Keratinocyte (primary cell): ENCODE data around the gene TTC38.

Experiments used
- CTCF ChIP-seq, 3 experiments: IDR thresholded peaks in 1 of 3; conservative IDR thresholded peaks in 1 of 3; optimal IDR thresholded peaks in 1 of 3; 2 replicates in 2 of 3; 3 replicates in 1 of 3; pipeline versions ENCODE3 to v1.5.1; 2011; ENCODE audit warnings: low read length in 3 of 3, mild to moderate bottlenecking in 3 of 3, moderate library complexity in 2 of 3, control low read depth in 1 of 3, inconsistent platforms in 1 of 3; ENCODE audit not compliant: insufficient read depth in 2 of 3; ENCODE audit errors: extremely low read depth in 1 of 3
- EZH2 ChIP-seq: IDR thresholded peaks from one replicate; pipeline ENCODE4 v1.6.1; 2012; ENCODE audit warnings: inconsistent platforms, mild to moderate bottlenecking, low read length, moderate library complexity

GRCh38 chr22:46240073-46240472 lies 27.7 kb upstream of the TTC38 start:
- TF ChIP-seq CTCF (optimal IDR thresholded peaks at IDR 0.05 in 1 of 3, IDR thresholded peaks at IDR 0.05 in 1 of 3, conservative IDR thresholded peaks at IDR 0.05 in 1 of 3; ENCODE audit: extremely low read depth in 1 of 3, insufficient read depth in 2 of 3, low read length in 3 of 3) (no peak), EZH2 (no peak)
